GM06990 (cell line): ENCODE results near the gene EDN2.

ENCODE experiments used
- DNase-seq: peaks from one replicate; pipeline ENCODE4 v3.0.0-alpha.2; 2011; ENCODE audit not compliant: insufficient read length; ENCODE audit errors: extremely low read depth
- H3K27me3 ChIP-seq: replicated peaks from 2 replicates; pipeline ENCODE4 v1.6.0; 2011; ENCODE audit warnings: low read length; ENCODE audit not compliant: control insufficient read depth, insufficient read depth
- H3K36me3 ChIP-seq: 2 replicates; pipeline ENCODE4 v1.5.1; 2011; ENCODE audit warnings: low read length; ENCODE audit not compliant: control insufficient read depth, insufficient read depth
- H3K4me3 ChIP-seq: replicated peaks from 2 replicates; pipeline ENCODE4 v1.5.1; 2011; ENCODE audit warnings: low read depth, mild to moderate bottlenecking, control low read depth, low read length
- TF ChIP-seq, protein P1 (sequence below): IDR thresholded peaks from 2 replicates; pipeline ENCODE4 v1.5.1; 2011; ENCODE audit warnings: low read length, control low read depth, mild to moderate bottlenecking, inconsistent platforms; ENCODE audit not compliant: insufficient read depth, poor library complexity, severe bottlenecking

Gene EDN2

DNA sequence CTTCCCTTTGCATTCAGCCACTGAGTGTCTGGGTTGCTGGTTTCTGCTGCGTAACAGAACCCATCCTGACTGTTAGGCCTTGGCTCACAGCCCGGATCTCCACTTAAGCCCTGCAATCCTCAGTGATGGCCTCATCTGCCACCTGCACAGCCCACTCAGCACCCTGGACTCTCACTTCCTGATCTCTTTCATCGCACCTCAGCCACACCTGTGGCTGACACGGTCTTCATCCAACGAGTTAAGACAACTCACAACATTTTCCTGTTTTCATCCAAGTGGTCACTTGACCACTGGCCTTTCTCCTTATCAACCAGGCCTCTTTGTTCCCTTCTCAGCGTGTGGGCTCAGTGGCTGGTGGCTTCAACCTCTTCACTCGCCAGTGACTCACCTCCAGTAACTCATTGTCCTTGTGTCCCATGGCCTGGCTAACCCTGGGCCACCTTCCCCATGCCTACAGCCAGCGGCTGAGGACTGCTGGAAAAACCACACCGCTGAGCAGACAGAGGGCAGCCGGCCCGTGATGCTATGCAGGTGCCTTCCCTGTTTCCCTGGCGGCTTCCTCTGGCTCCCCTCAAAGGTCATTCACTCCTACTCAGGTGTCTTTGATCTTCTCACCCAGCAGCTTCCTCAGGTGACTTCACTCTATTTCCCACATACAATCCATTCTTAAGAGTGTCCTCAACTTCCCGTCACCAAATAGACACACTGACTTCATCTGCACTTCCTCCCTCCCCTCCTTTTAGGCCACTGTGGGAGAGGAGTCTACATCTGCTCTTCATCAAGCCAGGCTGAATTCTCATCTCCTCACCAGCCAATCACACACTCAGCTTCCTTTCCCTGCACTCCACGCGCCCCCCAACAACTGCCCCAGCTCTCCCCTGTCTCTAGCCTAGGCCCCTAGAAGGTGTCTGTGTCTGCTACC, 19.9 kb upstream of the EDN2 start:
- no peaks in the 10 kb centered on the region for H3K27me3 ChIP-seq
- H3K36me3 ChIP-seq: no peaks in the 10 kb centered on the region
- no peak overlapping the region for H3K4me3 ChIP-seq
- no peak for DNase-seq
- TF ChIP-seq, protein P1, sequence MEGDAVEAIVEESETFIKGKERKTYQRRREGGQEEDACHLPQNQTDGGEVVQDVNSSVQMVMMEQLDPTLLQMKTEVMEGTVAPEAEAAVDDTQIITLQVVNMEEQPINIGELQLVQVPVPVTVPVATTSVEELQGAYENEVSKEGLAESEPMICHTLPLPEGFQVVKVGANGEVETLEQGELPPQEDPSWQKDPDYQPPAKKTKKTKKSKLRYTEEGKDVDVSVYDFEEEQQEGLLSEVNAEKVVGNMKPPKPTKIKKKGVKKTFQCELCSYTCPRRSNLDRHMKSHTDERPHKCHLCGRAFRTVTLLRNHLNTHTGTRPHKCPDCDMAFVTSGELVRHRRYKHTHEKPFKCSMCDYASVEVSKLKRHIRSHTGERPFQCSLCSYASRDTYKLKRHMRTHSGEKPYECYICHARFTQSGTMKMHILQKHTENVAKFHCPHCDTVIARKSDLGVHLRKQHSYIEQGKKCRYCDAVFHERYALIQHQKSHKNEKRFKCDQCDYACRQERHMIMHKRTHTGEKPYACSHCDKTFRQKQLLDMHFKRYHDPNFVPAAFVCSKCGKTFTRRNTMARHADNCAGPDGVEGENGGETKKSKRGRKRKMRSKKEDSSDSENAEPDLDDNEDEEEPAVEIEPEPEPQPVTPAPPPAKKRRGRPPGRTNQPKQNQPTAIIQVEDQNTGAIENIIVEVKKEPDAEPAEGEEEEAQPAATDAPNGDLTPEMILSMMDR: no peak

DNA sequence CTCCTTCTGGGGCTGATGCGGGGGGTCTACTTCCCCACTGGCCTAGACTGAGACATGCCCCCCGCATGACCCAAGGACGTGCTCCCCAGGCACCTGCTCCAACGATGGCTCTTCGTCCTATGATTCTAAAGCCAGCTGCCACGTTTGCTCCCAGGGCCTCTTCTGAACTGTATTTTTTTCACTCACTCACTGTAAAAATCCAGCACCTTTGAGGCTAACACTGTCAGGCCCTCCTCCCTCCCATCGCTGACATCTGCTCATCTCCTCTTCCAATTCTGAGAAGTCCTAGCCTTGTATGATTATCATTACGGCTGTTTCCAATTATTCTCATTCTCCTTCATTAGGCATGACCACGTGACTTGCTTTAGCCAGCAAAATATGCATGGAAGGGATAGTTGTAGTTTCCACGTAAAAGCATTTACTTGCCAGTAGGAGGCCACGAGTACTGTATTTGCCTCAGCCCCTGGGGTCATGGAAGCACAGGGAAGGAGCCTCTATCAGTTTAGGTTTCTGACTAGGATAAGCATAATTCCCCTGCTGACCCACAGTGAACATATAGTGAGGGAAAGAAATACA, 19.1 kb upstream of the EDN2 start:
- H3K27me3 ChIP-seq: no peaks in the 10 kb centered on the region
- TF ChIP-seq, protein P1: no peak
- H3K36me3 ChIP-seq: no peaks in the 10 kb centered on the region
- DNase-seq: no peak
- no peak overlapping the region for H3K4me3 ChIP-seq

GRCh38 chr1:41502912-41503311, 18.4 kb upstream of the EDN2 start:
- DNase-seq: no peak
- Histone ChIP-seq H3K27me3 (no peaks in the 10 kb centered on the region), H3K36me3 (no peaks in the 10 kb centered on the region), H3K4me3 (no peak overlapping the region)
- TF ChIP-seq, protein P1: no peak

- no peak overlapping the region for H3K4me3 ChIP-seq
- no peaks in the 10 kb centered on the region for H3K36me3 ChIP-seq
- H3K27me3 ChIP-seq: no peaks in the 10 kb centered on the region
- TF ChIP-seq, protein P1: no peak
- DNase-seq: no peak
Observed at GRCh38 chr1:41501581-41501980, 17.1 kb upstream of the EDN2 start.

DNA sequence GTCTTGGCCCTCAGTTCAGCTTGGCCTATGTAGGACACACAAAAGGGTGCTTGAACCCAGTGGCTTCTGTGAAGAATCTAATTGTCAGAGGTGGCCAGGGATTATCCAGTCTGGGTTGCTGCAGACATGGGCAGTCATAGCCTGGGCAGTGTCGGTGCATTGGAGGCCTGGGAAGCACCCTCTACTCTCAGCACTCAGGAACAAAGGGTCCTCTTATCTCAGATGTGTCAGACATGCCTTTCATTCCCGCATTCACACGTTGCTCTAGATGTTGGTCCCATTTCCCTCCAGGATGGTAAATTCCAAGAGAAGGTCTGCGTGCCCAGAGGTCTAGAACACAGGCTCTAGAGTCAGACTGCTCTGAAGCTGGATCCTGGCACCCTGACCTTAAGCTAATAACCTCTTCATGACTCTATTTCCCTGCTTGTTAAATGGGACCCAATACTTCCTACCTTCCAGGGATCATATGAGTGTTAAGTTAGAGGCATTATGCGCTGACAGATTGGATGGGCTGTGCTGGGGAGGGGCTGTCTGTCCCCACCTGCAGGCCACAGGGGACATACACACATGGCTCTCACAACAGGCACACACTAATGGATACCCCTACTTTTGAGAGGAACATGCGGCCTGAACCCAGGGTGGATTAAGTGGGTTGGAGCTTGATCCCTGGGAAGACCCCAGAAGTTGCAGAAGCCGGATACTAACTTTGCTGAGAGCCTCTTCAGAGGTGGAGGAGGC, 16.5 kb upstream of the EDN2 start:
- Histone ChIP-seq H3K36me3 (no peaks in the 10 kb centered on the region), H3K27me3 (no peaks in the 10 kb centered on the region), H3K4me3 (no peak overlapping the region)
- DNase-seq: no peak
- TF ChIP-seq, protein P1: no peak
